ENCODE measurements around the gene UBE3A. TPM values are rescaled to one million over a fixed set of nuclear protein-coding genes. Genes with fewer than 3 reads are reported as not detected.

UBE3A gene
- total RNA-seq, 1 donor: 80.3 TPM

DNA sequence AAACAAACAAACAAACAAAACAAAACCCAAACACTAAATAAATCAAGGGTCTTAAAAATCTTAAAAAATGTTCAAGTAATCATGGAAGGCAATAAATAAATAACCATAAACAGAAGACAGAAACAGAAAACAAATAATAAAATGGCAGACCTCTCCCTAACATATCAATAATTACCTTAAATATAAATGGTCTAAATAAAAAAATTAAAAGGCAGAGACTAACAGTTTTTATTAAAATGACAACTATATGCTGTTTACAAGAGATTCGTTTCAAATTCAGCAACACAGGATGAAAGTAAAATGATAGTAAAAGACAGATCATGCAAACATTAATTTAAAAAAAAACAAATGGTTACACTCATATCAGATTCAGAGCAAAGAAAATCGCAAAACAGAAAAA is 91.1 kb downstream of the UBE3A start:
- no peak for DNase-seq (ENCODE audit: low read depth)
- H3K4me3 ChIP-seq (ENCODE audit: low read depth, low read length): no peak overlapping the region
- TF ChIP-seq, protein P1, sequence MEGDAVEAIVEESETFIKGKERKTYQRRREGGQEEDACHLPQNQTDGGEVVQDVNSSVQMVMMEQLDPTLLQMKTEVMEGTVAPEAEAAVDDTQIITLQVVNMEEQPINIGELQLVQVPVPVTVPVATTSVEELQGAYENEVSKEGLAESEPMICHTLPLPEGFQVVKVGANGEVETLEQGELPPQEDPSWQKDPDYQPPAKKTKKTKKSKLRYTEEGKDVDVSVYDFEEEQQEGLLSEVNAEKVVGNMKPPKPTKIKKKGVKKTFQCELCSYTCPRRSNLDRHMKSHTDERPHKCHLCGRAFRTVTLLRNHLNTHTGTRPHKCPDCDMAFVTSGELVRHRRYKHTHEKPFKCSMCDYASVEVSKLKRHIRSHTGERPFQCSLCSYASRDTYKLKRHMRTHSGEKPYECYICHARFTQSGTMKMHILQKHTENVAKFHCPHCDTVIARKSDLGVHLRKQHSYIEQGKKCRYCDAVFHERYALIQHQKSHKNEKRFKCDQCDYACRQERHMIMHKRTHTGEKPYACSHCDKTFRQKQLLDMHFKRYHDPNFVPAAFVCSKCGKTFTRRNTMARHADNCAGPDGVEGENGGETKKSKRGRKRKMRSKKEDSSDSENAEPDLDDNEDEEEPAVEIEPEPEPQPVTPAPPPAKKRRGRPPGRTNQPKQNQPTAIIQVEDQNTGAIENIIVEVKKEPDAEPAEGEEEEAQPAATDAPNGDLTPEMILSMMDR (IDR thresholded peaks at IDR 0.05; ENCODE audit: insufficient read depth, low read length): no peak

DNA sequence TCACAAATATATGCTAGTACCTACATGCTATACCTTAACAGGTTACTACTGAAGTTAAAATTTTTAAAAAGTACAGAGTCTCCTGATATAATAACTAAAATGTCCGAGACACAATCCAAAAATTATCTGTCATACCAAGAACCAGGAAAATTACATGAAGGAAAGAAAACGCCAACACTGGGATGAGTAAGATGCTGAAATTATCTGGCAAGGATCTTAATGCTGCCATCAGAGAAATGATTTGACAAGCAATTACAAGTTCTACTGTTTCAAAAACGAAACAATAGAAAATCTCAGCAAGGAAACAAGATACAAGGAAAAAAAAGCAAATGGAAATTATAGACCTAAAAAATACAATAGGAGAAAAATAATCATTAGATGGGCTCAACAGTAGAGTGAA is 92.5 kb downstream of the UBE3A start:
- no peak for DNase-seq (ENCODE audit: low read depth)
- H3K4me3 ChIP-seq (ENCODE audit: low read depth, low read length): no peak overlapping the region
- TF ChIP-seq, protein P1 (IDR thresholded peaks at IDR 0.05; ENCODE audit: insufficient read depth, low read length): no peak

DNA sequence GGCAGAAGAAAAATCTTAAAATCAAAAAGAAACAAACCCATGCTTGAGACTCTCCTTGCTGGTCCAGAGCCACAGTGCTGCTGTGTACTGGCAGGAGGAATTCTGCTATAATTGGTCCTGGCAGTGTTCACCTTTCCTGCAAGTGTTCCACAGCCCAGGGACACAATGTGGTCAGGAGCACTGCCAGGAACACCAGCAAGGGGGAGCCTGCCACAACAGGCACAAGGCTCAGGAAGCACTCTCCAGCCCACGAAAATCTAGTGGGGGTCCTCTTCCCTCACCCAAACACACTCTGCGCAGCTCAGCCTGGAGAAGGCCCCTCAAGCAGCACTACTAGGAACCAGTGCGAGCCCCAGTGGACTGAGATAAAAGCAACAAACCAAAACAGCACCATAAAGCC is 92.9 kb downstream of the UBE3A start:
- TF ChIP-seq, protein P1 (IDR thresholded peaks at IDR 0.05; ENCODE audit: insufficient read depth, low read length): peak; percentile 31
- peak; percentile 49 for DNase-seq (ENCODE audit: low read depth)
- no peak overlapping the region for H3K4me3 ChIP-seq (ENCODE audit: low read depth, low read length)

DNA sequence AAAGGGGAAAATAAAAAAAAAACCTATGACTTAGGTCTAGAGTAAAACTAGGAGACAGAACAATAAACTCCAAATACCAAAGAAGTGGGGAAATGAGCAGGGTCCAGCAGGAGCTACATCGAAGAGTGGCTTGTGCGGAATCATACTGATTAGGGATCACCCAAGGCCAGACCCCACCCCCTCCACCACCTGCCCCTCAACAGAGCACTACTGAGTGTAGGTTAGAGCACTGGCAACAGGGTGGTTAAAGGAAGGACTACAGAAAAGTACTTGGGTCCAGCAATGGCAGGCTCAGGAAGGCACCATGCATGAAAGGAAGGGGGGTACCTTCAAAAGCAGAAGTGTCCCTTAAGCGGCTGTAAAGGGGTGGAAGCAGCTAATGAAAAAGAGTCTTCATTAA is 96.2 kb downstream of the UBE3A start:
- no peak for DNase-seq (ENCODE audit: low read depth)
- TF ChIP-seq, protein P1 (IDR thresholded peaks at IDR 0.05; ENCODE audit: insufficient read depth, low read length): no peak
- H3K4me3 ChIP-seq (ENCODE audit: low read depth, low read length): no peak overlapping the region

- no peak overlapping the region for H3K4me3 ChIP-seq (ENCODE audit: low read depth, low read length)
- TF ChIP-seq, protein P1 (IDR thresholded peaks at IDR 0.05; ENCODE audit: insufficient read depth, low read length): no peak
- DNase-seq (ENCODE audit: low read depth): no peak
Observed at GRCh38 chr15:25339431-25339830, 99.4 kb downstream of the UBE3A start.

- H3K4me3 ChIP-seq (ENCODE audit: low read depth, low read length): no peak overlapping the region
- DNase-seq (ENCODE audit: low read depth): no peak
- TF ChIP-seq, protein P1 (IDR thresholded peaks at IDR 0.05; ENCODE audit: insufficient read depth, low read length): no peak
Observed at GRCh38 chr15:25335279-25335678, 103.5 kb downstream of the UBE3A start.

GRCh38 chr15:25333049-25333448 is 105.8 kb downstream of the UBE3A start:
- H3K4me3 ChIP-seq (ENCODE audit: low read depth, low read length): no peak overlapping the region
- no peak for DNase-seq (ENCODE audit: low read depth)
- TF ChIP-seq, protein P1 (IDR thresholded peaks at IDR 0.05; ENCODE audit: insufficient read depth, low read length): no peak
